ENCODE results near the gene TMPO.

DNA sequence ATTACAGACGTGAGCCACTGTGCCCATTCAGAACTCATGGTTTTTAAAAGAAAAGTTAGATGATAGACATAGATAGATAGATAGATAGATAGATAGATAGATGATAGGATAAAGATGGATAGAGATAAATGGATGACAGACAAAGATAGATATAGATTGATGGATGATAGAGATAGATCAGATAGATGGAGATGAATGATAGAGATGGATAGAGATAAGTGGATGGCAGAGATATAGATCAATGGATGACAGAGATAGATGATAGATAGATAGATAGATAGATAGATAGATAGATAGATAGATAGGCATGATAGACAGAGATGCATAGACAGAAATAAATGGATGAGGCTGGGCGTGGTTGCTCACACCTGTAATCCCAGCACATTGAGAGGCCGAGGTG lies 64.4 kb downstream of the TMPO start:
- TF ChIP-seq, protein P1, sequence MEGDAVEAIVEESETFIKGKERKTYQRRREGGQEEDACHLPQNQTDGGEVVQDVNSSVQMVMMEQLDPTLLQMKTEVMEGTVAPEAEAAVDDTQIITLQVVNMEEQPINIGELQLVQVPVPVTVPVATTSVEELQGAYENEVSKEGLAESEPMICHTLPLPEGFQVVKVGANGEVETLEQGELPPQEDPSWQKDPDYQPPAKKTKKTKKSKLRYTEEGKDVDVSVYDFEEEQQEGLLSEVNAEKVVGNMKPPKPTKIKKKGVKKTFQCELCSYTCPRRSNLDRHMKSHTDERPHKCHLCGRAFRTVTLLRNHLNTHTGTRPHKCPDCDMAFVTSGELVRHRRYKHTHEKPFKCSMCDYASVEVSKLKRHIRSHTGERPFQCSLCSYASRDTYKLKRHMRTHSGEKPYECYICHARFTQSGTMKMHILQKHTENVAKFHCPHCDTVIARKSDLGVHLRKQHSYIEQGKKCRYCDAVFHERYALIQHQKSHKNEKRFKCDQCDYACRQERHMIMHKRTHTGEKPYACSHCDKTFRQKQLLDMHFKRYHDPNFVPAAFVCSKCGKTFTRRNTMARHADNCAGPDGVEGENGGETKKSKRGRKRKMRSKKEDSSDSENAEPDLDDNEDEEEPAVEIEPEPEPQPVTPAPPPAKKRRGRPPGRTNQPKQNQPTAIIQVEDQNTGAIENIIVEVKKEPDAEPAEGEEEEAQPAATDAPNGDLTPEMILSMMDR (IDR thresholded peaks at IDR 0.05) = no peak
- no peak for TF ChIP-seq POLR2A (IDR thresholded peaks at IDR 0.05)

All from uterus (tissue), 2 donors.